ENCODE results near the gene HTR1D. TPM values are rescaled to one million over a fixed set of nuclear protein-coding genes. Genes with fewer than 3 reads are reported as not detected.

Gene HTR1D
- polyA plus RNA-seq, 2 of the 4 experiments (the other 2 are of a cell fraction) = 8.5 to 11.4 TPM

GRCh38 chr1:23210351-23210785 is 6.9 kb downstream of the HTR1D start (continued):
- no peak for TF ChIP-seq HOXB13 (CRISPR knock-in tag; IDR thresholded peaks at IDR 0.05; ENCODE audit: low read depth)
- no peak for TF ChIP-seq CBX8 (IDR thresholded peaks at IDR 0.05)
- no peak for TF ChIP-seq BCL3 (IDR thresholded peaks at IDR 0.05)
- no peak for TF ChIP-seq USF2 (IDR thresholded peaks at IDR 0.05)
- no peak for TF ChIP-seq CHD2 (IDR thresholded peaks at IDR 0.05; ENCODE audit: low read length, partially characterized antibody)
- TF ChIP-seq HOXA7 (CRISPR knock-in tag; IDR thresholded peaks at IDR 0.05) = no peak
- TF ChIP-seq FOSL2 (IDR thresholded peaks at IDR 0.05) = no peak
- 0 out of 2 replicates have a peak, but pooled peaks have one; percentile 8 for TF ChIP-seq FOSL2 (CRISPR knock-in tag; IDR thresholded peaks at IDR 0.05)
- TF ChIP-seq HOXB5 (CRISPR knock-in tag; IDR thresholded peaks at IDR 0.05) = no peak
- TF ChIP-seq SMC3 (IDR thresholded peaks at IDR 0.05) = 0 out of 3 replicates have a peak, but pooled peaks have one; percentile 19
- TF ChIP-seq RAD21 (conservative IDR thresholded peaks at IDR 0.05 in 1 of 2, IDR thresholded peaks at IDR 0.05 in 1 of 2) = peak; percentile 39 to 51; a peak in 3 of 5 replicates
- no peak for TF ChIP-seq CBX2 (IDR thresholded peaks at IDR 0.05; ENCODE audit: borderline replicate concordance, low read depth)
- TF ChIP-seq REST (IDR thresholded peaks at IDR 0.05) = no peak
- TF ChIP-seq CEBPB (IDR thresholded peaks at IDR 0.05) = no peak

- DNase-seq (ENCODE audit: low read depth in 1 of 2, low spot score in 1 of 2) (no peak), ATAC-seq (no peak), FAIRE-seq (no peak)
- H3K9me3 ChIP-seq = no peaks in the 10 kb centered on the region
- POLR2A ChIA-PET = interaction anchor here (0.7 to 1.2 kb wide), 2 partner anchors 13 to 15 kb away, joined by 3 read pairs; no protein-coding TSS in a partner anchor
- CTCF ChIA-PET = interaction anchor here (1.6 to 3.3 kb wide), 4 partner anchors 12 to 110 kb away, joined by 5 to 13 read pairs (median 8); no protein-coding TSS in a partner anchor
- peak overlapping the region; percentile 4 to 65; a peak in 5 of 6 replicates for H3K27ac ChIP-seq
- H3K4me2 ChIP-seq = no peak overlapping the region
- WGBS (ENCODE audit: missing lambda C conversion rate) = 78% methylated on average over 4 of the region's 4 CpGs
- no peak overlapping the region for H3K4me3 ChIP-seq
- peaks cover 47% of the 10 kb centered on the region for H3K4me1 ChIP-seq
- TF ChIP-seq BCL3 (IDR thresholded peaks at IDR 0.05) (no peak), CBX8 (IDR thresholded peaks at IDR 0.05) (no peak), CEBPB (IDR thresholded peaks at IDR 0.05) (no peak), FOSL2 (IDR thresholded peaks at IDR 0.05) (no peak), FOSL2 (CRISPR knock-in tag; IDR thresholded peaks at IDR 0.05) (no peak), MAZ (IDR thresholded peaks at IDR 0.05; ENCODE audit: borderline replicate concordance, low read depth, low read length) (no peak), TP53 (CRISPR knock-in tag; IDR thresholded peaks at IDR 0.05) (no peak), HMGXB4 (CRISPR knock-in tag; IDR thresholded peaks at IDR 0.05; ENCODE audit: borderline replicate concordance) (no peak), MYC (IDR thresholded peaks at IDR 0.05; ENCODE audit: borderline replicate concordance, low read length) (no peak), REST (IDR thresholded peaks at IDR 0.05) (no peak), HOXB13 (CRISPR knock-in tag; IDR thresholded peaks at IDR 0.05; ENCODE audit: low read depth) (no peak), HES2 (IDR thresholded peaks at IDR 0.05) (no peak), POLR2A (IDR thresholded peaks at IDR 0.05; ENCODE audit: low read length) (no peak), GATA3 (IDR thresholded peaks at IDR 0.05; ENCODE audit: borderline replicate concordance) (no peak), JUN (IDR thresholded peaks at IDR 0.05) (no peak), ELK1 (IDR thresholded peaks at IDR 0.05; ENCODE audit: low read depth, low read length) (no peak)
Measured at GRCh38 chr1:23209770-23210169, 7.5 kb downstream of the HTR1D start.
